NCI-H82 treated with DMSO at 0.1 percent for 48 hours (cell line): ENCODE data around the gene KIF26B.
"Not testable (repeated sequence)": the region's sequence is repeated elsewhere in the genome, so short reads cannot be mapped to it uniquely, and the experiment has no call there.

ENCODE experiments used
- DNase-seq: peaks from one replicate; lab custom pipeline; 2025; ENCODE audit not compliant: unreplicated experiment; lab: John Stamatoyannopoulos, UW

Gene KIF26B

DNA sequence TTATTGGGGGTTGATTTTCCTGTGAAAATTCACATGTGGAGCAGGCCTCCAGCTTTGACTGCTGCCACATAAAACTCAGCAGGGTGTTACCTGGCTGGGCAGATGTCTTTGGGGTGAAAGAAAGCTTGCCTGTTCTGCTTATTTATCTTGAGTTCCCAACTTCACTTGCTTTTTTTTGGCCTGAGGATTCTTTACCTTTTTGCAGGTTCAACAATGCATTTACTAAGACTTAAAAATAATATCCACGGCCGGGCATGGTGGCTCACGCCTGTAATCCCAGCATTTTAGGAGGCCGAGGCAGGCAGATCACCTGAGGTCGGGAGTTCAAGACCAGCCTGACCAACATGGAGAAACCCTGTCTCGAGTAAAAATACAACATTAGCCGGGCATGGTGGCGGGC is 509.1 kb downstream of the KIF26B start:
- no peak for DNase-seq

DNA sequence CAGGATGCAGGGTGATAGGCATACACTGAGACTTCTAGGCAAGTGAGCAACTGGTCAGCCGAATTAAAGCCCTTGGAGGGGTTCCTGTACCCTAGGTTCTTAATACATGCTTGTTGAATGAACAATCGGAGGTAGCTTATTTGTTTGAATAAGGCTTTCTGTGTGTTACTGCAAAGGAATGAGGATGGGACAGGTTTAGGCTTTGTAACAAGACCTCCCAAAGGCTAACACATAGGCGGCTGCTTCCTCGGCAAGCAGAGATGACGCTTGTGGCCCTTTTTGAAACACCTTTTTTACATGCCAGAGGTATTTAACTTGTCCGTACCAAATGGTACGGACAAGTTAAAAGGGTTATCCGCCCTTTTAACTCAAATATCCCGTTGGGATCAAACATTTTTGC is 511.6 kb downstream of the KIF26B start:
- DNase-seq, result no peak

DNA sequence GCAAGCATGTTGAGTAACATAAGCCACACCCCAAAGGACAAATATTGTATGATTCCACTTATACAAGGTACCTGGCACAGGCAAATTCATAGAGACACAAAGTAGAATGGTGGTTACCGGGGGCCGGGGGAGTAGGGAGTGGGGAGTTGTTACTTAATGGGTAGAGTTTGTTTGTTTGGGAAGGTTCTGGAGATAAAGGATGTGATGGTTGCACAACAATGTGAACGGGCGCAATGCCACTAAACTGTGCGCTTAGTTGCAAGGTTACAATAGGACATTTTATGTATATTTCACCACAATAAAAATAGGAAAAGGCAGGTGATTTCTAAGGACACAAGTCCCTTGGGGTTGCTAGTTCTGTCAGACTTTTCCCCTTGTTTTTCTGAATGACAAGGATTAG is 516.6 kb downstream of the KIF26B start:
- no peak for DNase-seq

DNA sequence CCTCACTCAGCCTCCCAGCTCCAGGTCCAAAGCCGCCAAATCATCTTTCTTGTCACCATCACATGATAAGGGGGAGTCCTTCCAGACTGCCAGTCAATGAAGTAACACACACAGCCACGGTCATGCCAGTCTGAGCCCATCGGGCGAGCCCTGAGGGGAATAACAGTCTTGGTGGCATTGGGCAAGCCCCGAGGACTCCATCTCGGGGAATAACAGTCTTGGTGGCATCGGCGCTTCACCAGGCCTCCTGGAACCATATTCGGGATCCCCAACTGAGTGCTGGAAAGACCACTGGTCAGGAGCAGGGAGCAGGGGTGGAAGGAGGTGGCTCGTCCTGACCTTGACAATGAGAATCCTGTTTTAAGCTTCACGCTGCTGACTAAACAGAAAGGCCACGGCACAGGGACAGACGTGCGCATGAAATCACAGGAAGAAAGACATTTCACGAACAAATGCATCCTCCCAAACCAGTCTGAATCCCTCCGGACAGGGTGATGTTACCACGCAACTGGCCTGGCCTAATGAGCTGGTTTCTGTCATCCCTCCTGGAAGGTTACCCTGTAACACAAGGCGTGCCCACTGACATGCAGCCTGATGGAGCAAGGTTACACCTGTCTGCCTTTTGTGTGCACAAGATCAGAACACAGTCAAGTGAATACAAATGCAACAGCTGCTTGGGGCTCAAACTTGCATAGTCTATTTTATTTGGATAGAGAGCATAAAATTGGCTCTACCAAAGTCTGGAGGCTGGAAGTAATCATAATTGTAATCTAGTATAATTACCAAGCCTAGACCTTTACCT is 517.4 kb downstream of the KIF26B start:
- DNase-seq, result no peak

DNA sequence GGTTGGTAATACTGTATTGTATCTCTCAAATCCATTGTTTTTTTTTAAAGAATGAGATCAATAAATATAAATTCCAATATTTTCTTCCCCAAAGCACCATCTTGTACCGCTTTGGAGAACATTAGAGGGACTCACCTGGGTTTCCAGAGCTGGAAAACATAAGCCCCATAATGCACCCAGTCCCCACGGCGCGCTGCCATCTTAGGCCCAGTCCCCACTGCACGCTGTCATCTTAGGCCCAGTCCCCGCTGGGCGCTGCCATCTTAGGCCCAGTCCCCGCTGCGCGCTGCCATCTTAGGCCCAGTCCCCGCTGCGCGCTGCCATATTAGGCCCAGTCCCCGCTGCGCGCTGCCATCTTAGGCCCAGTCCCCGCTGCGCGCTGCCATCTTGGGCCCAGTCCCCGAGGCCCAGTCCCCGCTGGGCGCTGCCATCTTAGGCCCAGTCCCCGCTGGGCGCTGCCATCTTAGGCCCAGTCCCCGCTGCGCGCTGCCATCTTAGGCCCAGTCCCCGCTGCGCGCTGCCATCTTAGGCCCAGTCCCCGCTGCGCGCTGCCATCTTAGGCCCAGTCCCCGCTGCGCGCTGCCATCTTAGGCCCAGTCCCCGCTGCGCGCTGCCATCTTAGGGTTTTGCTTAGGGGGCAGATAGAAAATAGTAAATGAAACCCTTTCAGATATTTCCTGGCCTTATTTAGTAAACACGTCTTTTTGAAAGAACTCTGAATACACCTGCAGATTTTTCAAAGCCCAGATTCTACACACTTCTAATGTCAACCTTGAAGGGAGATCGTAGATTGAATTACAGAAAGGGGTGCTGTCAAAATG is 518.3 kb downstream of the KIF26B start:
- not testable (repeated sequence) for DNase-seq

DNA sequence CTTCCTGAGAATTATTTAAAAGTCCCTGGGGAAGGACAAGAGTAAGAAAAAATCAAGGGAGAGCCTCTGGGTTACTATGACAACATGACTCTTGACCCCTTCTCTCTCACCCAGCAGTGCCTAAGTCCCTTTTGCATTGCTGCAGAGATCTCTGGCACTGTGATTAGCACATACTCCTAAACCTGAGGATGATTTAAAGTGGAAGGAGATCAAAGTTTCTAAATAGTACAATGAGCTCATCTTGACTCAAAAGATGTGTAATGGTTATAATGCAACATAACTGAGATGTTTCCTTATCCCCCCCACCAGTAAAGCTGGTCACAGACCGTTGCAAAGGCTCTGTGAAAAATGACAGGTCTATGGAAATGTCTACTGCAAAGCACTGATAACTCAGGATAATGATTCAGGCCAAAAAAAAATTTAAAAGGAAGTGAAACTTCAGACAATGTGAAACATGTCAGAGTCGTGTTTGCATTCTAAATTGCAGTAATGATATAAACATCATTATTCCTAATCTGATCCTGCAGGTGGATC is 519.2 kb downstream of the KIF26B start:
- no peak for DNase-seq

DNA sequence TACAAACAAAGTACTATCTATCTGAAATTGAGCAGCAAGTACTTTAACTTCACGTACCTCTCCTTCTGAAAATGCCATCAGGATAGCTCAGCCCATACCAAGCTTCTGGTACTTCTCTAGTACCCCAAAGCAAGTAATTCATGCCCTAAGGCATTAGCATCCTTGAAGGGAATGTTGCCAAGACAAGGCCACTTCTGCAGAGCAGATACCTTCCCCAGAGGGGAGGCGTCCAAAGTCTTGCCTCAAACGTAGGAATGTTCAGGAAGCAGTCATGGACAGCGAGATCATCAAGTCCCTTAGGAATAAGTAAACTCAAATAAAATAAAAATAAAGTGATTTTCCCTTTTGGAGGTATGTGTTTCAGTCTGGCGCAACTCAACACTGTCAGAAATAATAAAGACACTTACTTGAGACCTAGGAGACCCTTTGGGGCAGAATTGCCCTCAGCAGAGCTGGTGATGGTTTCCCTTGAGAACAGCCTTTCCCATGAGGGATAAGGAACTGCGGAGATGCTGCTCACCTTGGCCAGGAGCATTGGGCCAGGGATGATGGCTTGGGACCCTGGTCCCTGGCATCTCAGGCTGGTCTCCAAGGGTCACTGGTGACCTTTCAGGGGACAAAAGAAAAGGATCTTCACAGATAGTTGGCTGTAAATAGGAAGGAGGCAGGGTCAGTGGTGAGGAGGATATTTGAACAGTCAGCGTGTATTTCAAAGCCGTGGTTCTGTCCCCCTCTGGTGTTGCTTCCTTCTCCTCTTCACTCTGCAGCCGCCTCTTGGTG is 522.9 kb downstream of the KIF26B start:
- no peak for DNase-seq

DNA sequence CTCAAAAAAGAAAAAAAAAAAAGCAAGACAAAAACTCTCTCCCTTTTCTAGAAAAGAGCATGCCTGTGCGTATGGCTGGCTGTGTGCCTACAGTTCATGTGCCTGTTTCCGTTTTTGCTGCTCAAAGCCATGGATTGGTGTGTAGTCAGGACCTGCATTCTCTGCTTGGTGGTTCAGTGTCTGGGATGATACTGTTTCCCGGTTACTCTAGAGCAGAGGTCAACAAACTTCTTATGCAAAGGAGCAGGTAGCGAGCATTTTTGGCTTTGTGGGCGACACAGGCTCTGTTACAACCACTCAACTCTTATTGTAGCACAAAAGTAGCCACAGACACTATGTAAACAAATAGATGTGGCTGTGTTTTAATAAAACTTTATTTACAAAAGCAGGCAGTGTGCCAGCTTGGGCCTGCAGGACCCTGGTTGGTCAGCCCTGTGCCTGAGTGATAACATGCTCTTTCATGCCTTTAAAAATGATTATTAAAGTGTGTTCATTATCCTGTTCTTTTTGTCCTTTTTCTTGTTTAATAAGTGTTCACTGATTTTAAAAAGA is 524.2 kb downstream of the KIF26B start:
- DNase-seq, result no peak

DNA sequence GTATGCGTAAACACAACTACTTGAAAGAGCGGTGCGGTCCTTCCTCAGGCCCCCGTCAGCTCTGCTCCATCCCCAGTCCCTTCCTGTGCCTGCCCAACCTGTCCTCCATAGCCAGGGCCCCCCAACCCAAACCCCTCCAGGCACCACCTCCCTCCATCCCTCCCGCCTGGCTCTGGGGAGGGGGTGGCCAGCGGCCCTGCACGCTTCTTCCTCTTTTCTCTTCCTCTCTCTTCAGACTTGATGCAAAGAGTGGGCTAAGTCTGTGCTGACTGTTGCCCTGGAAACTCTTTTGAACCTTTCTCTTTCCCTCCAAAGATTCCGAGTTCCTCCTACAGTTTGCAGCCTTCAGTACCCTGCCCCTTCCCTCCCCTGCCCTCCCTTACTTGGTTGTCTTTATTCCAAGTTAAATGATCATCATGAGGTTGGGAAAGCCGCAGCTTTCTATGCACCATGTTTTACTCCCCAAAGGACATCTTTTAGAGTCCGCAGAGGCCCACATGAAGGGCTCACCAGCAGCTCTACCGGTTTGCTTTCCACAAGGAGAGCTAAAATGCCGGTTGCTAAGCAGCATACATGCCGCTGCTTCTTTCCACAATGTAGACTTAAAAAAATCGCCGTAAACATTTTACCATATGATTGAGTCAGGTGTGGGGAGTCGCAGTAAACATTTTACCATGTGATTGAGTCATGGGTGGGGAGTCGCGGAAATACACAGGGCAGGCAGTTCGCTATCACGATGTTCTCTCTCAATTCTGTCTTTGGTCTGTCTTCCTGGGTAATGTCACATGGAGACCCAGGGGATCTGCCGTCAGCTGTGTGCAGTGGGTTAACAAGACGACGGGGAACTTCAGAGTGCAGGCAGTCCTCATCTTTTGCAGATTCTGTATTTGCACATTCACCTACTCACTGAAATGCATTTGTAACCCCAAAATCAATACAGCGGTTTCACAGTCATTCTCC is 525.3 kb downstream of the KIF26B start:
- DNase-seq, result no peak

DNA sequence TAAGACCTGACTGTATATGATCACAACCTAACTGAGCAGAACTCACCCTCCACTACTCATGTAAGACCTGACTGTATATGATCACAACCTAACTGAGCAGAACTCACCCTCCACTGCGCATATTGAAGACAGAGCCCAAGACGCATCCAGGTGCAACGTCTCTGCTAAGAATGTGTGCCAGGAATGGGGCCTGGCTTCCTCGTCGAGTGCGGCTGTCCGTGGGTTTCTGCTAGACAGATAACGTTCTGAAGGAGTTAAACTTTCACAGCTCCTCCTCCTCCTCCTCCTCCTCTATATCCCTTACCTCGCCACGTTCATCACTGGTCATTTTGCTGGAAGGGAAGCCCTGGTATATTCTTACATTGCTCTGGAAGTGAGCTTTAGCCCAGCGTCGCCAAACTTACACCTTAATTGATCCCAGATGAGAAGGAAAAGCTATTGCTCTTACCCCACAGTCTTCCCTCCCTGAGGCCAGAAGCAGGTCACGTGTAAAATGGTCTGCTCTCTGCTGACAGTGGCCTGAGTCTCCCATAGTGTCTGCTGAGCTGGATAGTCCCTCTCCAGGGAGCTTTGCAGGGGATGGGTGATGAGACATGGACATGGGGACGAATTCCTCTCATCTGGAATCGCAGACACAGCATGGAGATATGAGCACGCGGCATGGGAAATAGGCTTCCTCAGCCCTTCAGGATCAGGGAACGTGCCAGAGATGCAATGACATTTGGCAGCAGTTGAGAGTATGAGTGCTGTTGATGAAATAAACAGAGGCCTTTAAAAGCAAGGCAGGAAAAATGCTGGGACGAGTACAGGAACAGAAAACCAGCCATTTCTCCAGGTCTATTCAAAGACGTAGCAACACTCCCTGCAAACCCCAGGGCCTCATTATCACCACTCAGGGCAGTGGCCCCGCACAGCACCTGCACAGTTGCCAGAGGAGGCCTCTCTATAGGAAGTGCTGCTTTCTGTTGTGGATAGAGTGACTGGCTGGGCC is 528.1 kb downstream of the KIF26B start:
- no peak for DNase-seq

DNA sequence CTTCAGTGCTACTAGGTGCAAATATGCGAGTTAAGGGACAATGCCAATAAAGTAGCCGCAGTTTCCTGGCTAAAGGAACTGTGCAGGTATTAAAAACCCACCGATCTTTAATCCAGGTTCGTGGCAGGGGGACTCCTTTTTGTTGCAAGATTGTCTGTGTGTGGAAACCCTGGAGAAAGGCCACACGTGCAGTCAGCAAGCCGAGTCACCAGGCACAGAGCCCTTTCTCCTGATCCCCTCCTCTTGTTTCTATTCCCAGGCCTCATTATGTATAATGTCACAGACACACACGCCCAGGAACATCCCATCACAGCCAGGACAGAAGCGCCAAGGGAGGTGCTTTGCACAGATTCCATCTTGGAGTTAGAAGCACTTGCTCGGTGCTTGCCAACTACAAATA is 528.9 kb downstream of the KIF26B start:
- no peak for DNase-seq

DNA sequence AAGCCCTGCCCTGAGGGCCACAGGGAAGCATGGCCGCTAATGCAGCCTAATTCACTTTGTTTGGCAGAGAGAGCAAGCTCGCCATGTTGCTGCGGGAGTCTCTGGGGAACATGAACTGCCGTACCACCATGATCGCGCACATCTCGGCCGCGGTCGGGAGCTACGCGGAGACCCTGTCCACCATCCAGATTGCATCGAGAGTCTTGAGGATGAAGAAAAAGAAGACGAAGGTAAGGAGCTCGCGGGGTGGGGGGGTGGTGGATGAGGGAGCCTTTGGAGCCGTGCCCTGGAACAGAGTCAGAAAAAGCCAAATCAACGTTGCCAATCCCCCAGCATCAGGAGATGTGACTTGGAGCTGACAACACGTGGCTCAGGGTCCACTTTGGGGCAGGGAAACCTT is 529.4 kb downstream of the KIF26B start:
- DNase-seq, result no peak

DNA sequence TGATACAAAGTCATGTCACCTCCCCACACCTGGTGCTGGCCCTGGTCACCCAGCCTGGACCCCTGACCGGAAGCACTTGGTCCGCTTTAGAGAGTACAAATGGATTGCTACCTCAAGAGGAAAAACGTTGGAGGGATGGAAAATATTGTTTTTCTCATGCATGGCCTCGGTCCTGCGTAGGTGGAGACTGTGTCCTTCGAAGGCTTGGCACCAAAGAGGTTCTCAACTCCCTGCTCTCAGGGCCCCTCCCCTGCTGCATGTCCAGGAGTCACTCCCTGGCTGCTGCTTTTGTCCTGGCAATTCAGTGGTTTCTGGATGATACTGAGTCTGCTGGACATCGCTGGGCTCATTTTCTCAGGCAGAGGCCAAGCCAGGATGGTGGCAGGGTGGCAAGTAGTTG is 529.8 kb downstream of the KIF26B start:
- DNase-seq, result no peak

DNA sequence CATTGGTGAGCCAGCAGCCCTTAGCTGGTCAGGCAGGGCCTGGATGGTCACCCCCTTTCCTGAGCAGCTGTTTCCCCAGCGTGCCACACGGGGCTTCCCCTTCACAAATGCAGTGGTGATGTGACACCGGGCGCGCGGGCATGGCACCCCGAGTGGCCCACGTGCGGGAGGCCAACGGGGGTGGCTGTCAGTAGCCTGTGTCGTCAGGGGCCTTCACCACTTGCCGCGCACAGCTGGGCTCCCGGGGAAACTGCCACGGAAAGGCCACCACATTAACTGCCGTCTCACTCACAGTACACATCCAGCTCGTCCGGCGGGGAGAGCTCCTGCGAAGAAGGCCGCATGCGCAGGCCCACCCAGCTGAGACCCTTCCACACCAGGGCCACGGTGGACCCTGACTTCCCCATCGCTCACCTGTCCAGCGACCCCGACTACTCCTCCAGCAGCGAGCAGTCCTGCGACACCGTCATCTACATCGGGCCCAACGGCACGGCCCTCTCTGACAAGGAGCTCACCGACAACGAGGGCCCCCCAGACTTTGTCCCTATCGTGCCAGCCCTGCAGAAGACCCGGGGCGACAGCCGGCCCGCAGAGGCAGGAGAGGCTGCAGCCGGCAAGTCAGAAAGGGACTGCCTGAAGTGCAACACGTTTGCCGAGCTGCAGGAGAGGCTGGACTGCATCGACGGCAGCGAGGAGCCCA is 530.5 kb downstream of the KIF26B start:
- no peak for DNase-seq

DNA sequence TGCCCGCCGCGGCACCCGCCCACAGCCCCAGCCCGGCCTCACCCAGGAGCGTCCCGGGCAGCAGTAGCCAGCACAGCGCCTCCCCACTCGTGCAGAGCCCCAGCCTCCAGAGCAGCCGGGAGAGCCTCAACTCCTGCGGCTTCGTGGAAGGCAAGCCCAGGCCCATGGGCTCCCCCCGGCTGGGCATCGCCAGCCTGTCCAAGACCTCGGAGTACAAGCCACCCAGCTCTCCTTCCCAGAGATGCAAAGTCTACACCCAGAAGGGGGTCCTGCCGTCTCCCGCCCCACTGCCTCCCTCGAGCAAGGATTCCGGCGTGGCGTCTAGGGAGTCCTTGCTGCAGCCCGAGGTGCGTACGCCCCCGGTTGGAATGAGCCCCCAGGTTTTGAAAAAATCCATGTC is 531.2 kb downstream of the KIF26B start:
- no peak for DNase-seq

DNA sequence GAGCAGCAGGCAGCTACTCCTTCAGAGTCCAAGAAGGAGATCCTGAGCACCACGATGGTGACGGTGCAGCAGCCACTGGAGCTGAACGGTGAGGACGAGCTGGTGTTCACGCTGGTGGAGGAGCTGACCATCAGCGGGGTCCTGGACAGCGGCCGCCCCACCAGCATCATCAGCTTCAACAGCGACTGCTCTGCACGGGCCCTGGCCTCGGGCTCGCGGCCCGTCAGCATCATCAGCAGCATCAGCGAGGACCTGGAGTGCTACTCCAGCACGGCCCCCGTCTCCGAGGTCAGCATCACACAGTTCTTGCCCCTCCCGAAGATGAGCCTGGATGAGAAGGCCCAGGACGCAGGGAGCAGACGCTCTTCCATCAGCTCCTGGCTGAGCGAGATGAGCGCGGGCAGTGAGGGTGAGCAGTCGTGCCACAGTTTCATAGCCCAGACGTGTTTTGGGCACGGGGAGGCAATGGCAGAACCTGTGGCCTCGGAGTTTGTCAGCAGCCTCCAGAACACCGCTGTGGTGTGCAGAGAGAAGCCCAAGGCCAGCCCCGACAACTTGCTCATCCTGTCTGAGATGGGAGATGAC is 531.8 kb downstream of the KIF26B start:
- no peak for DNase-seq

DNA sequence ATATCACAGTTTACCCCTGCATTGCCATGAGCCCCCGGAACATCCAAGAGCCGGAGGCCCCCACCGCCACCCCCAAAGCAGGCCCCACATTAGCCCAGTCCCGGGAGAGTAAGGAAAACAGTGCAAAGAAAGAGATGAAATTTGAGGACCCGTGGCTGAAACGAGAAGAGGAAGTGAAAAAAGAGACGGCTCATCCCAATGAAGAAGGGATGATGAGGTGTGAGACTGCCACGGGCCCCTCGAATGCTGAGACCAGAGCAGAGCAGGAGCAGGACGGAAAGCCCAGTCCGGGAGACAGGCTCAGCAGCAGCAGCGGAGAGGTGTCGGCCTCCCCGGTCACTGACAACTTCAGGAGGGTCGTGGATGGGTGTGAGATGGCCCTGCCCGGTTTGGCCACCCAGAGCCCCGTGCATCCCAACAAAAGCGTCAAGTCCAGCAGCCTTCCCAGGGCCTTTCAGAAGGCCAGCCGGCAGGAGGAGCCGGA is 532.4 kb downstream of the KIF26B start:
- no peak for DNase-seq
